NB4 (cell line): Measurements from ENCODE around the gene GAS6.

Experiments used
- DNase-seq: peaks from one replicate; pipeline ENCODE4 v3.0.0; 2010; ENCODE audit warnings: low read depth
- H3K4me3 ChIP-seq: one replicate; pipeline ENCODE4 v1.5.1; 2011; ENCODE audit warnings: mild to moderate bottlenecking, low read depth, low read length, moderate library complexity
- CTCF ChIP-seq: IDR thresholded peaks from one replicate; pipeline ENCODE4 v1.5.1; 2012; ENCODE audit warnings: low read depth, low read length
- MAX ChIP-seq: IDR thresholded peaks from 2 replicates; pipeline ENCODE4 v1.6.1; 2011; ENCODE audit warnings: low read depth, low read length
- MYC ChIP-seq: IDR thresholded peaks from 2 replicates; pipeline ENCODE4 v1.6.1; 2011; ENCODE audit warnings: low read depth, low read length
- POLR2A ChIP-seq: IDR thresholded peaks from 2 replicates; pipeline ENCODE4 v1.6.1; 2011; ENCODE audit warnings: mild to moderate bottlenecking; ENCODE audit not compliant: insufficient read length; ENCODE audit errors: extremely low read depth

The GAS6 gene

GRCh38 chr13:113852536-113853517 lies 11.0 kb downstream of the GAS6 start:
- TF ChIP-seq CTCF (no peak), MYC (no peak), POLR2A (no peak), MAX (no peak)
- no peak overlapping the region for H3K4me3 ChIP-seq
- no peak for DNase-seq

GRCh38 chr13:113851826-113852535 lies 11.9 kb downstream of the GAS6 start:
- no peak overlapping the region for H3K4me3 ChIP-seq
- no peak for DNase-seq
- TF ChIP-seq MAX (no peak), MYC (no peak), CTCF (no peak), POLR2A (no peak)

- TF ChIP-seq POLR2A (no peak), CTCF (no peak), MYC (no peak), MAX (no peak)
These were observed 12.4 kb downstream of the GAS6 start for GRCh38 chr13:113851480-113851803.

GRCh38 chr13:113850722-113851479 lies 13.0 kb downstream of the GAS6 start:
- TF ChIP-seq MYC (no peak), MAX (no peak), CTCF (no peak), POLR2A (no peak)
- DNase-seq: no peak
- H3K4me3 ChIP-seq: no peak overlapping the region

More at GRCh38 chr13:113851480-113851803, 12.4 kb downstream of the GAS6 start:
- H3K4me3 ChIP-seq: no peak overlapping the region
- DNase-seq: no peak

GRCh38 chr13:113849981-113850721 lies 13.7 kb downstream of the GAS6 start:
- TF ChIP-seq MYC: no peak
- no peak for TF ChIP-seq MAX
- TF ChIP-seq CTCF: no peak
- TF ChIP-seq POLR2A: no peak
- no peak for DNase-seq
- no peak overlapping the region for H3K4me3 ChIP-seq
